ENCODE results near the gene NOS3.

NOS3 gene

GRCh38 chr7:151058781-151059366, 68.1 kb downstream of the NOS3 start:
- peaks cover 16% of the 10 kb centered on the region for H3K4me1 ChIP-seq (ENCODE audit: low read length)
- H3K79me2 ChIP-seq (ENCODE audit: low read length), result peaks cover 26% of the 10 kb centered on the region
- peak overlapping the region; percentile 99 for H3K4me2 ChIP-seq (ENCODE audit: low read length)
- H3K9me3 ChIP-seq (ENCODE audit: insufficient read depth, low read length), result no peaks in the 10 kb centered on the region
- H3K27ac ChIP-seq (ENCODE audit: low read length), result peak overlapping the region; percentile 72
- peak overlapping the region; percentile 37; the same call in 1 of the 2 replicates for H2AFZ ChIP-seq (ENCODE audit: low read depth, low read length)
- H3K36me3 ChIP-seq (replicated peaks; ENCODE audit: low read depth, low read length), result no peaks in the 10 kb centered on the region
- peak overlapping the region; percentile 87 for H3K9ac ChIP-seq (ENCODE audit: low read length)
- H4K20me1 ChIP-seq (ENCODE audit: insufficient read depth, low read length), result peaks cover 12% of the 10 kb centered on the region
- TF ChIP-seq EZH2phosphoT487 (IDR thresholded peaks at IDR 0.05; ENCODE audit: low read depth), result no peak
- no peak for TF ChIP-seq CTCF (IDR thresholded peaks at IDR 0.05; ENCODE audit: low read depth, low read length)
- H3K27me3 ChIP-seq (ENCODE audit: low read depth, low read length), result no peaks in the 10 kb centered on the region
- H3K4me3 ChIP-seq (ENCODE audit: low read length), result peak overlapping the region; percentile 90

GRCh38 chr7:151059367-151060112, 68.7 kb downstream of the NOS3 start, which contains the start of gene SLC4A2:
Gene SLC4A2 (plus strand): TSS chr7:151059589. CDS start chr7:151061988, 2,399 bp downstream.
- Histone ChIP-seq H3K4me1 (ENCODE audit: low read length) (peaks cover 16% of the 10 kb centered on the region), H2AFZ (ENCODE audit: low read depth, low read length) (peak within 1 kb of the TSS; percentile 49; the same call in 1 of the 2 replicates), H3K9me3 (ENCODE audit: insufficient read depth, low read length) (no peaks in the 10 kb centered on the region), H3K27me3 (ENCODE audit: low read depth, low read length) (no peaks in the 10 kb centered on the region), H4K20me1 (ENCODE audit: insufficient read depth, low read length) (peaks cover 12% of the 10 kb centered on the region), H3K27ac (ENCODE audit: low read length) (peak within 1 kb of the TSS; percentile 72), H3K4me2 (ENCODE audit: low read length) (peak within 1 kb of the TSS; percentile 99), H3K9ac (ENCODE audit: low read length) (peak within 1 kb of the TSS; percentile 87), H3K36me3 (replicated peaks; ENCODE audit: low read depth, low read length) (peaks cover 2% of the 10 kb centered on the region), H3K79me2 (ENCODE audit: low read length) (peaks cover 26% of the 10 kb centered on the region), H3K4me3 (ENCODE audit: low read length) (peak within 1 kb of the TSS; percentile 90)
- TF ChIP-seq EZH2phosphoT487 (IDR thresholded peaks at IDR 0.05; ENCODE audit: low read depth), result no peak
- peak; percentile 46 for TF ChIP-seq CTCF (IDR thresholded peaks at IDR 0.05; ENCODE audit: low read depth, low read length)

- Histone ChIP-seq H3K9me3 (ENCODE audit: insufficient read depth, low read length) (no peaks in the 10 kb centered on the region), H3K79me2 (ENCODE audit: low read length) (peaks cover 26% of the 10 kb centered on the region), H4K20me1 (ENCODE audit: insufficient read depth, low read length) (peaks cover 12% of the 10 kb centered on the region), H3K27ac (ENCODE audit: low read length) (peak overlapping the region; percentile 72), H3K4me1 (ENCODE audit: low read length) (peaks cover 16% of the 10 kb centered on the region), H3K4me3 (ENCODE audit: low read length) (peak overlapping the region; percentile 90), H2AFZ (ENCODE audit: low read depth, low read length) (no peak overlapping the region), H3K4me2 (ENCODE audit: low read length) (peak overlapping the region; percentile 99), H3K27me3 (ENCODE audit: low read depth, low read length) (no peaks in the 10 kb centered on the region), H3K36me3 (replicated peaks; ENCODE audit: low read depth, low read length) (peaks cover 7% of the 10 kb centered on the region), H3K9ac (ENCODE audit: low read length) (peak overlapping the region; percentile 87)
- TF ChIP-seq EZH2phosphoT487 (IDR thresholded peaks at IDR 0.05; ENCODE audit: low read depth) (no peak), CTCF (IDR thresholded peaks at IDR 0.05; ENCODE audit: low read depth, low read length) (no peak)
These were observed 69.2 kb downstream of the NOS3 start for GRCh38 chr7:151060113-151060415.

- Histone ChIP-seq H3K27ac (ENCODE audit: low read length) (0 out of 2 replicates have a peak overlapping the region, but pooled peaks have one; percentile 72), H4K20me1 (ENCODE audit: insufficient read depth, low read length) (peaks cover 12% of the 10 kb centered on the region)
- no peak for TF ChIP-seq EZH2phosphoT487 (IDR thresholded peaks at IDR 0.05; ENCODE audit: low read depth)
- peak; percentile 29; the same call in 1 of the 2 replicates for TF ChIP-seq CTCF (IDR thresholded peaks at IDR 0.05; ENCODE audit: low read depth, low read length)
These were observed 69.8 kb downstream of the NOS3 start for GRCh38 chr7:151060416-151061212.

More at GRCh38 chr7:151060416-151061212, 69.8 kb downstream of the NOS3 start:
- Histone ChIP-seq H3K9ac (ENCODE audit: low read length) (peak overlapping the region; percentile 87), H3K27me3 (ENCODE audit: low read depth, low read length) (no peaks in the 10 kb centered on the region), H3K79me2 (ENCODE audit: low read length) (peaks cover 26% of the 10 kb centered on the region), H3K4me1 (ENCODE audit: low read length) (peaks cover 16% of the 10 kb centered on the region), H3K4me2 (ENCODE audit: low read length) (peak overlapping the region; percentile 99), H2AFZ (ENCODE audit: low read depth, low read length) (no peak overlapping the region), H3K4me3 (ENCODE audit: low read length) (peak overlapping the region; percentile 90), H3K36me3 (replicated peaks; ENCODE audit: low read depth, low read length) (peaks cover 10% of the 10 kb centered on the region), H3K9me3 (ENCODE audit: insufficient read depth, low read length) (no peaks in the 10 kb centered on the region)

All from OCI-LY3 (cell line).